HG03280 (cell line): ENCODE results near the gene ARHGAP26.

Experiments used
- ATAC-seq: cut with Tn5 transposase; IDR thresholded peaks from one replicate; pipeline ENCODE4 v1.9.1; 2021; ENCODE audit warnings: mild to moderate bottlenecking, moderate library complexity; ENCODE audit not compliant: unreplicated experiment

The ARHGAP26 gene

DNA sequence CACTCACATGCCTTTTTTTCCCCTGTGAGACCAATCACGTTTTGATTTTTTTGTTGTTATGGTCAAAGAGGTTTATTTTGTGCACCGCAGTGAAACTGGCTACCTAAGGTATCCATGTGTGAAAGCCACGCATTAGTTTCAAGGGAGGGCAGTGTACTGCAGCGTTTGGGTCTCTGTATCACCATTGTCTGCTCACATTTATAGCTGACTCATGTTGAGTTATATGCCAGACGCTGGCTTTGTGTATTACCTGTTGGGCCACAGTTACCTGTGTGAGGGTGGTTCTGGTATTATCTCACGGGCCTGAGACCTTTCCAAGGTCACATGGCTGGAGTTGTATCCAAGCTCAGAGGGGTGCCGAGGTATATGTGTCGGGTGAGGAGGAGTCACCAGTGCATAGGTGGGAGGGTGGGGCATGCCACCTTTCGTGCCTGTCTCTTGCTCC lies 75.8 kb downstream of the ARHGAP26 start:
- ATAC-seq, result no peak

DNA sequence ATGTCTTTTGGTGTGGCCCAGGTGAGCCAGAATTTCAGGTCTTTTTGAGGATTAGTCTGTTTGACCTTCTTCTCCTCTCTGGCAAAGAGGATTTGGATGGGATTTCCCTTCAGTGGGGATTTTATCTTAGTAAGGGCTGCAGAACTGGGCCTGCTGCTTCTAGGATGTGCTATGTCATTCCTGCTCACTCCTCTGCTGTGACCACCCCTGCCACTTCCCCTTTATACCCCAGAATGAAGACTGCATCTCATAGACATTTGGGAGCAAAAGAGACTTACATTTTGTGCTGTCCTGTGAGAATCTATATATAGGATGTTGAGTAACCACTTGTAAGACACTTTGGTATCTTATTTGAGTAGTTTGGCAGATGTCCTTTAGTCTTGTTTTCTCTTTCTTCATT lies 76.2 kb downstream of the ARHGAP26 start:
- ATAC-seq, result no peak

- no peak for ATAC-seq
These were observed 78.0 kb downstream of the ARHGAP26 start for GRCh38 chr5:142847898-142848790.

GRCh38 chr5:142849466-142849865 lies 79.3 kb downstream of the ARHGAP26 start:
- ATAC-seq, result no peak

DNA sequence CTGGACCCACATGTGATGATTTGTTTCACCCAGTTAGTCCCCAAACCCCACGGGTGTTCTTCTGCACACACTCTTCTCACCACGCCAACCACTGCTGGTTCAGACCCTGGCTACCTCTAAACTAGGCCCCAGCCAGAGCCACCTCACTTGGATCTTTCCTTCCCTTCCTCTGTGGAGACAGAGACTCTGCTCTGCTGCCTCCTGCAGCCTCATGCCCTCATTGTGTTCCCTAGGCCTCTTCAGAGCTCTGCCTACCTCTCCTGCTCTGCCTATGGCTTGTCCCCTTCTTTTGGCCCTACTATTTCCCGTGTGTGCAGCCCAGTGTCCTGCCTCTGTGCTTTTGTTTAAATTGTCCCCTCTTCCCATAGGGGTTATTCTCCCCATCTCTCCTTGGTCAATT lies 79.7 kb downstream of the ARHGAP26 start:
- ATAC-seq, result no peak

- ATAC-seq, result no peak
These were observed 81.6 kb downstream of the ARHGAP26 start for GRCh38 chr5:142851731-142852130.

DNA sequence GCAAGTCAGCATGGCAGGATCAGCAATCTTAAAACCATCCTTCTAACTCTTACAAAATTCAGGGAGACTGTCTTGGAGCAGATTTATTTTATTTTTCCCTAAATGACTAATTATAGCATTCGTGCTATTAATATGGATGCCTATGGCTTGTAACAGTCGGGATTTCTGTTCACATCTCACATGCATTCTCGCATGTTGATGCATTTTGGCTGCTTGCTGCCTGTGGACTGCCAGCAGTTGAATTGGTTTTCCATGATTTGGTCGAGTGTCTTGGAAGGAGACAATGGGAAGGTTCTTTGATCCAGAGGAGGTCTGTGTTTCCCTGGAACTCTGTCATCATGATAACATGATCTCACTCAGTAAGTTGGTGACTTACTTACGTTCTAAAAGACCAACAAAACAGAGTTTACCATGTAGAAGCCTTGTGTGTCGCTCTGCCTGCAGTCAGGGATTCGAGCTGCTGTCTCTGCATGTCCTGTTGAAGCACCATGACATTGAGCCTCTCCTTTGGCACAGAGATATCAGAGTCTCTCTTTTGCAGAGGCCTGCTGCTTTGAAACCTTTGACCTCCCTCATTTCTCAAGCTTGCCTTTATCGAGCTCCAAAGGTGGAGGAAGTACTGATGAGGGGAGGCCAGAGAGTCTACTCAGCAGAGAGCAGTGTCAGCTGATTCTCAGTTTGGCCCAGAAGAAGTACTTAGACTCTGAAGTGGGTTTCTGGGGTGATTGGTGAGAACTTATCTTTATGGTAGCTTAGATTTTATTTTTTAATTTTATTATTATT lies 82.4 kb downstream of the ARHGAP26 start:
- no peak for ATAC-seq

DNA sequence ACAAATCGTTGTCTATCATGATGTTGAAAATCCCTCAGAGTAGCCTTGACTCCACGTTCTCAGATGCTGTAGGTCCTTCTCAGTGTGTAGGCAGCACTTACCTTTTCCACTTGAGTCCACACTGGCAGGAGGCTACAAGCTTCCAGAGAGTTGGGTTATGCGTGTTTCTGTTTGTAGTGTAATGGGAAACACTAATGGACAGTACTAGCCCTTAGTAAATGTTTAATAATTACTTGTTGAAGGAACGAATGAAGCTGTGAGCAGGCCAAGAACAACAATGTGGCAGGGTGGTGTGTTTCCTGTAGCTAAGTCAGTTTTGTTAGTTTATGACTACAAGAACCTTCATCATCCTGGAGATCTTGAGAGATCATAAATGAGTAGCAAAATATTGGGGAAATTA lies 83.5 kb downstream of the ARHGAP26 start:
- no peak for ATAC-seq

GRCh38 chr5:142856269-142856782 lies 86.1 kb downstream of the ARHGAP26 start:
- no peak for ATAC-seq

DNA sequence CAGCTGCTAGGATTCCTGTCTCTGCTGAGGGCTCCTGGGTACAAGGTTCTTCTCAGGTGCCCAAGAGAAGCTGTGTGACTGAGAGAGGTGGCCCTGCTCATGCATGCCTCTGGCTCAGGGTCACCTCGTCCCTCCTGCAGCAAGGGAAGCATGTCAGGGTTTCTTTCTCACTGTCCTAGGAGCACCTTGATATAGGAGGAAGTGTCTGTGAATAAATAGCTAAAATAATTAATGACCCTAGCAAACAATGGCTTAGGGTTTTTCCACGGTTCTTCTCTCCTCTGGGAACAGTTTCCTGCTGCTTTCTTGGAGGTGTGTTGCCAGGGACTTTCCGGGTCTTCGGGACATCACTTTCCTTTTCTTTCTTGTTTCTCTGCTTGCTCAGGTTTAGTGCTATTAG lies 87.2 kb downstream of the ARHGAP26 start:
- no peak for ATAC-seq

GRCh38 chr5:142859037-142859436 lies 88.9 kb downstream of the ARHGAP26 start:
- ATAC-seq, result no peak

GRCh38 chr5:142860270-142860669 lies 90.1 kb downstream of the ARHGAP26 start:
- ATAC-seq, result no peak

DNA sequence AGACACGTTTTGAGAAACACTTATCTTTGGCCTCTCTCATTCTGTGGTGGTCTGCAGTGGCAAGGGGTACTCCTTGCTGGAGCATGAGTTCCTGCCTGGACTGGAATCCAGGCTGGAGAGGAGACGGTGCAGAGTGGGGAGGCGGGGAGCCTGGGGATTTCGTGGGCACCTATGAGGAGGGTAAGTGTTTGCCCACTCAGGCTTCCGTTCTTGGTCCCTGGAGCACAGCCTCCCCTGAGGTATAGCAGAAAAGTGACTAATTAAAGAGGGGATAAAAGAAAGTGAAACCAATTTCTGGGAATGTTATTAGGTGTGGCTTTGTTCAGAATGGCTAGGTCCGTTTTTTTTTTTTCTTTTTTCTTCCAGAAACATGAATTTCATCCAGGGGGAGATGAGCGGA lies 90.8 kb downstream of the ARHGAP26 start:
- no peak for ATAC-seq

DNA sequence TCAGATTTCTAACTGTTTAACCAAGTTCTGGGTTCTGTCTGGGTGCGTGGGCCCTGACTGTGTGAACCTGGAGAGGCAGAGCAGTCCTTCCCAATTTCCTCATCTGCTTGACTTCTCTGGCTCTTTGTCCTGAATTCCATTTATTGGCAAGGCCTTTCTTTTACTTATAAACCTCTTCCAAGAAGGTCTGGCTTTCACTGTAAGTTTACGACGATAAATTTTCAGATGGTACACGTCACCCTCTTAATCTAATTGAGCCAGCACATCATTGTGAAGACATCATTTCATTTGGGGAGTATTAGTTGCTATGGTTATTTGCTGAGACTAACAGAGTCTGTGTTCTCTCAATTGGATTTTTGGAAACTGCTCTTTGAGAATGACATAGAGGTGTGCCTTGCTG lies 92.4 kb downstream of the ARHGAP26 start:
- no peak for ATAC-seq

- no peak for ATAC-seq
These were observed 93.7 kb downstream of the ARHGAP26 start for GRCh38 chr5:142863856-142864255.

- ATAC-seq, result no peak
These were observed 94.4 kb downstream of the ARHGAP26 start for GRCh38 chr5:142864290-142865260.

DNA sequence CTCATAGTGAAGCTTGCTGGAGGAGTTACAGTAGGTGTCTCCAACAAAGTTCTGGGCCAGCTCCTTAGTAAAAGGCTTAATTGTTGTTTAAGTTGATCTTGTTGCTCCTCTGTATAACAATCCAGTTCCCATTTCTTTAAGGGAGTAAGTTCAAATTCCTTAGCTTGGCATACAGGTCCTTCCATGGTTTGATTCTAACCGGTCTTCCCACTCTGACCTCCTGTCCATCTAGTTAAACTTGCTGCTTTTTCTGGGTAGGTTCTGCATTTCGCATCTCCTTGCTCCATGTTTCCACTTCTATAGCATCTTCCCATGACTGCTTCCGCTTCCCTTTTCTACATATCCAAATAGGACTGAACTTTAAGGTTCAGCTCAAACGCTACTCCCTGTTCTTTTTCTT lies 95.5 kb downstream of the ARHGAP26 start:
- ATAC-seq, result no peak

- peak; percentile 63 for ATAC-seq
These were observed 96.5 kb downstream of the ARHGAP26 start for GRCh38 chr5:142866563-142867275.

- no peak for ATAC-seq
These were observed 99.7 kb downstream of the ARHGAP26 start for GRCh38 chr5:142869886-142870285.
